G401.6 (cell line): Measurements from ENCODE around the gene ME3.

Experiments used
- FAIRE-seq: peaks from 2 replicates; lab custom pipeline; 2012; peaks lifted over from hg19 to GRCh38; lab: Jason Lieb, UNC

The ME3 gene

GRCh38 chr11:86513746-86514373 lies 158.6 kb downstream of the ME3 start:
- FAIRE-seq, result no peak

DNA sequence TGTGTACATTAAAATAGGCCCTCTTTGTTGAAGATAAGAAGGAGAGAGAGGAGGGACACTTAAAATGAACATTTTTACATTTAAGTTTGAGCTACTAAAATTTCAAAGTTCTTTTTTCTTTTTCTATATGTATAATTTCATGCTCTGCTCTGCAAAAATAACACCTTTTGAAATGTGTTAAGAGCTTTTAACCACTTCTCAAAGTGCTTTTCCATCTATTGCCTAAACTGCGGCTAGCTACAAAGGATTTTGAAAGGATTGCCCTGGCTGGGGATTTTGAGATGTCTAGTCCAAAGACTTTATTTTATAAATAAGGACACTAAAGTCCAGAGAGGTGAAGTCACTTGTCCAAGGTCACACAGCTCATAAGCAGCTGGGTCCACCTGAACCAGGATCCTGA lies 159.3 kb downstream of the ME3 start:
- no peak for FAIRE-seq

DNA sequence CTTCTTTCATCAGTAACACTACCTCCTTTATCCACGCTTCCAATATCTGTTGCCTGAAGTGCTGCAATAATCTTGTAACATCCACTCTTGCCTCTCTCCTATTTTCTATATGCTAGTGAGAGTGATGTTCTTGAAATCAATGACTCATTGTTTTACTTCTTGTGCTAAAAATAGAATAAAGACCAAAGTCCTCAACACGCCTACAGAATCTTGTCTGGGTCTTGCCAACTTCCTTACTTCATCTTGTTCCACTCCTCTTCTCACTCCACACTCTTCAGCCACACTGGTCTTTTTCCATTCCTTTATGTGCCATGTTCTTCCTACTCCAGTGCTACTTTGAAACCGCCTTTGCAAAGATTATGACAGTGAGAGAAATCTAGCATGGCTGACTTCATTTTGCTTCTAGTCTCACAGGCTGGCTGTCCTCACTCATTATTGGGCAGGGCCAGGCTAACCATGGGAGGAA lies 161.3 kb downstream of the ME3 start:
- no peak for FAIRE-seq

DNA sequence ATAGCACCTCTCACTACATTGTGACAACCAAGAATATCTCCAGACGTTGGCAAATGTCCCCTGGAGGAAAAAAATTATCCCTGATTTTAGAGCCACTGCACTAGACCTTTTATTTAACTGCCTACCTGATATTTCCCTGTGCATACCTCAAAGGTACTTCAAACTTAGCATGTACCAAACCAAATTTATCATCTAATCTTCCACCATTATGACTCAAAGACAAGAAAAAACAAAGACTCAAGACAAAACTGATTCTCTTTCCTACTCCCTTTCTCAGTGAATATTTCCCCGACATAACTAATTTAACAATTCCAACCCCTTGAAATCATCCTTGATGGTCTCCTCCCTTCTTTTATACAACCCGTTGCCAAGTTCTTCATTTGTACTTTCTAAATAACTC lies 161.7 kb downstream of the ME3 start:
- no peak for FAIRE-seq

DNA sequence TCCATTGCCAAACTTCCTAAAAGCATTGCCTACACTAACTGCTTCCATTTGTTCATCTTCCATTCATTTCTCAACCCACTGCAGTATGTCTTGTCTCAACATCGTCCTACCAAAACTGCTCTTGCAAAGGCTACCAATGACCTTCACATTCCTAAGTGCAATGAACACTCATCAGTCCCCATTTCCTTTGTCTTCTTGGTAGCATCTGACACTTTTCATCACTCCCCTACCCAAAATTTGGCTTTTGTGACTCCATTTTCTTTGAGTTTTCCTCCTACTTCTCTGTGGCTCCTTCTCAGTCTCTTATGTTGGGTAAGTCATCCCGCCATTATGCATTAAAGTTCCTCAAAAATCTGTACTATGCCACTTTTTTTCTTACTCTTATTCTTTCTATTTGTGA lies 162.3 kb downstream of the ME3 start:
- FAIRE-seq, result no peak

GRCh38 chr11:86509588-86509974 lies 162.8 kb downstream of the ME3 start:
- FAIRE-seq, result no peak

GRCh38 chr11:86508604-86509587 lies 163.5 kb downstream of the ME3 start:
- no peak for FAIRE-seq

GRCh38 chr11:86507249-86507845 lies 165.1 kb downstream of the ME3 start:
- FAIRE-seq, result no peak

DNA sequence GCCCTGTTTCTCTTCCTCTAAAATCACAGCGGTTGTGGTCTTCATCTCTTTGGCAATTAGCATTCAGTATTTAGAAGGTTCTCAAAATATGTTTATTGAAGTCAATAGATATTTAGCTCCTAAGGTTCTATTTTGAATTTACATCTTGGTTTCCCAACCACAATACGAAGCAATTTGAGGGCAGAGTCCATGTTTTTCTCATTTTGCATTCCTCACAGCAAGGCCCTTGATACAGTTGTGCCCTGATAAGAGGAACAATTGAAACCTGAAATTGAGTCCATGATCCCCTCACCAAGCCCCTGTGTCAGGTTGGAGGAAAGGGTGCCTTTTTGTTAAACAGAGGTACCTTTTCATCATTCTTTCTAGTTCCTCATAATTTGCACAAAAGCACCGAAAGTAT lies 166.2 kb downstream of the ME3 start:
- no peak for FAIRE-seq

GRCh38 chr11:86503131-86503530 lies 169.3 kb downstream of the ME3 start:
- FAIRE-seq, result no peak

DNA sequence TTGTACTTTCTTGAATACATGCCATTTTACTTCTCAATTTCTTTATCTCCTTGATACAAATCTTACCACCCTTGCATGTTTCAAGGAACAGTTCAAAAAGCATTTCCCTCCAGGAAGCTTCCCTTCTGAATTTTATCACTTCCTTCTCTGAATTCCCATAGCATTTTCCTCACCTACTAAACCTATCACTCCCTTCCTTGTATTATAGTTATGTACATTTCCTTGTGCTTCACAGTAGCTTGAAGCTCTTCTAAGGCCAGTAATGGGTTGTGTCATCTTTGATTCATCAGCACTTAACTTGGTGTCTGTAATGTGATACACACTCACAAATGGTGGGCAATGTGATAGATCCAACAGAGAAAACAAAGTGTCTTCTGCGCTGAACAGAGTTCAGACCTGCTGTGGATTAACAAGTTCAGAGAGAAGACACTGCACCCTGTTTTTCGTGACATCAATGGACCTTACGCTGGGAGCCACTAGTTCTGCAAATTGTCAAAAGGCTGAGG lies 170.2 kb downstream of the ME3 start:
- FAIRE-seq, result no peak

DNA sequence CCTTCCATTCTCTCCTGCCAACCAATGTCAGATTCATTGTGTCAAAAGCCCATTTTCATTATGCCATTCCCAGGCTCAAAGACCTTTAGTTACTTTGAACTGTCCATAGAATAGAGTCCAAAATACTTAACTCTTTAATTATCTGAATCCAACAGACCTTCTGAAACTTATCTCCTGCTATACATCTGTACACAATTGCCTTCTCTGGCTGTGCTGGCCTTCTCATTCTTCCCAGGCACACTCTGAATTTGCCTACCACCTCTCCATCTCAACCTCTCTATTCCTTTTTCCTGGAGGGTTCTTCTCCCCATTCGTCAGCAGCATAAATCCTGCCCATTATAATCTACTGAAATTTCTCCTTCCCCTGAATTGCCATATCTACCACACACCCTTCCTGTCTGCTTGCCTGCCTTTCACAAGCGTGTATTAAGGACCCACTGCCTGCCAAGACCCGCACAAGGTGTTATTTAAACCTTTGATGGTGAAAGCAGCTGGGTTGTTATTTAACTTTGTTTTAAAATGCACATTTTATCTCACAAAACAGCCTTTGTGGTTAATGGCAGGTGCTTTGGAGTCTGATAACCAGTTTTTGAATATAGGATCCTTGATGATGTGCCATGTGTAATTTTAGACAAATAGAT lies 171.8 kb downstream of the ME3 start:
- FAIRE-seq, result no peak

GRCh38 chr11:86499723-86500129 lies 172.7 kb downstream of the ME3 start:
- no peak for FAIRE-seq

DNA sequence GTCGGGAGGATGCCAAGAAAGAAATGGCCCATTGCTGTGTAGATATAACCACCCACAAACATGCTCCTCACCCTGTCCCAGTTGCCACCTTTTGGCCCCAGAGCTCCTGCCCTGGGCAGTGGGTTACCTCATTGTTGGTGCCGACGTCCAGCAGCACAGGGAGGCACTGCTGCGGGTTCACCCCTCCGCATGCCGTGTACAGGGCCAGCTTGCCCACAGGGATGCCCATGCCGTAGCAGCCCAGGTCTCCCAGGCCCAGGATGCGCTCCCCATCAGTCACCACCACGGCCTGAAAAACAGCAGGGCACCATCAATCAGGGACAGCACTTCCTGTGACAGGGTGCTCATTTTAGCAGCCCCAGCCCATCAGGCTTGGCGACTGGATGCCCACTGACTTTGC lies 174.6 kb downstream of the ME3 start:
- no peak for FAIRE-seq

DNA sequence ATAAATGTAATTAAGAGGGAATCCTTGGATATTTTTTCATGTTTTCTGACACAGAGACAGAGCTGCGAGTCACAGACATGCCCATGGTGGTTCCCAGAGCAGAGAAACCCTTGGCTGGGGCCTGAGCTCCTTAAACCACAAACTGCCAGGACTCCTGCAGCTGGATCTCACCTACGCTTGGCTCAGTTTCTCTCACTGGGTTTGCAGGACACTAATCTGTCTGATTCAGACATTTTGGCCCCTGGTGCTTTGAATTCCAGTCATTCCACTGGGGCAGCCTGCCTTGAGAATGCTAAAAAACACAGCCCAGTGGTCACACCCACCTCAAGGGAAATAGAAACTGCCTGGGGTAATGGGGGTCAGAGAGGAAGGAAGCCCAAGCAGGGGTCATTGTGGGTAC lies 175.1 kb downstream of the ME3 start:
- FAIRE-seq, result no peak

GRCh38 chr11:86495351-86495750 lies 177.1 kb downstream of the ME3 start:
- no peak for FAIRE-seq

DNA sequence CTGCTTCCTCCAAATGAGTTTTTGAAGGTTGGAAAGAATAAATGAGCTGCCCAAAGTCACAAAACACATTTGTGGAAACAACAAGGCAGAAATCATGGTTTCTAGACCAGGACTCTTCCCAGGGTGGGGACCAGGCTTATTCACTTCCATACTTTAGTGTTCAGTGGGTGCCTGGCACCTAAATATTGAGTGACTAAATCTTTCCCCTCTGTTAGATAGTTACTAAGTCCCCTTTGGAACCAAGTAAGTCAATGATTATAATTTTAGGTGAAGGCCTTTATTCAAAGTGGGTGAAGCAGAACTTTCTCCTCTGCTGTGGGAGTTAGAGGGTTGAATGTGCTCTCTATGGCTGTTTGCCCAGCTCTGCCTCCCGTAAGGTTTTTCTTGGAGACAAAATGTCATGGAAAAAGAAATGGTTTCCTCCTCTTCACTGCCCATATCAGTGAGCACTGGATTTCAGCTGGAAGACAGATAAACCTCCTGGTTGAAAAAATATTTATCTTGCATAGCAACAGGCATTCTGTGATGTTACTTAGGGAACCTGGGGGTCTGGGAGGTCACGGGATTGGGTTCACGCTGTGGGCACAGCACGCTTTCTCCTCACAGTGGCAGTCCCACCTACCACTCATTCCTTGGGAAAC lies 179.9 kb downstream of the ME3 start:
- FAIRE-seq, result no peak

- FAIRE-seq, result no peak
Measured at GRCh38 chr11:86491027-86491426, 181.4 kb downstream of the ME3 start.

DNA sequence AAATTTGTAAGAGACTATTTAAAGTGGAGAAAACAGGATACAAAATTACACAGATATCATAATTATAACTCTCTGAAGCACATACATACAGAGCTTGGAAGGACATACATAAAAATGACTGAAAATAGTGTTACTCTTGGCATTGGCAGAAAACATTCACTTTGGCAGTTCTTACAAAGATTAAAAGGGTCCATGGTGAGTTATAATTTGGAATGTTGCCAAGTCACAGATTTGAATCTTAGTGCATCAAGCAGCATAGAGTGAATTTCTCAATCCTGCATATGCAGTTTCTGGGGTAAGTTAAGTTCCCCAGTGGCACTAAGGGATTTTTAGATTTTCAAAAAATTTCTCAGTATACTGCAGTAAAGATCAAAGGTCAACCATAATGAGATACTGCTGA lies 181.8 kb downstream of the ME3 start:
- FAIRE-seq, result no peak

- FAIRE-seq, result no peak
Measured at GRCh38 chr11:86489442-86489841, 183.0 kb downstream of the ME3 start.

DNA sequence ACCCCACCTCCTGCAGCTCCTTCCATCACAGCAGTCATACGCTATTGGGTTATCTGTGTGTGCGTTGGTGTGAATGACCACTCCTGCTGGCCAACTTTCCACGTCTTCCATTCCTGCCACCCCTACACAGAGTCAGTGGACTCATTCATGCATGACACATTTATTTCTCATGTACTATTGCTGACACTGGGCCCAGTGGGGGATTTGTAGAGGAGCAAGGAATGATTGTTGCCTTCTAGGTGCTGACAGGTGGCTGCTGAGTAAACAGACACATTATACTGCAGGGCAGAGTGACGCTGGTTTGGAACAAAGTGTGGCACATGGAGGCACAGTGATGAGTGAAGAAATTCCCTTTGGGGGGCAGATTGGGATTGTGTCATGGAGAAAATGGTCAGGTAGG lies 183.9 kb downstream of the ME3 start:
- FAIRE-seq, result no peak

- no peak for FAIRE-seq
Measured at GRCh38 chr11:86487671-86488070, 184.7 kb downstream of the ME3 start.
